Keratinocyte (primary cell): Measurements from ENCODE around the gene CD200.

ENCODE experiments used
- EZH2 ChIP-seq: IDR thresholded peaks from one replicate; pipeline ENCODE4 v1.6.1; 2012; ENCODE audit warnings: inconsistent platforms, mild to moderate bottlenecking, low read length, moderate library complexity
- TF ChIP-seq, protein P1 (sequence below), 3 experiments: IDR thresholded peaks in 1 of 3; conservative IDR thresholded peaks in 1 of 3; optimal IDR thresholded peaks in 1 of 3; 2 replicates in 2 of 3; 3 replicates in 1 of 3; pipeline versions ENCODE3 to v1.5.1; 2011; ENCODE audit warnings: low read length in 3 of 3, mild to moderate bottlenecking in 3 of 3, moderate library complexity in 2 of 3, control low read depth in 1 of 3, inconsistent platforms in 1 of 3; ENCODE audit not compliant: insufficient read depth in 2 of 3; ENCODE audit errors: extremely low read depth in 1 of 3

DNA sequence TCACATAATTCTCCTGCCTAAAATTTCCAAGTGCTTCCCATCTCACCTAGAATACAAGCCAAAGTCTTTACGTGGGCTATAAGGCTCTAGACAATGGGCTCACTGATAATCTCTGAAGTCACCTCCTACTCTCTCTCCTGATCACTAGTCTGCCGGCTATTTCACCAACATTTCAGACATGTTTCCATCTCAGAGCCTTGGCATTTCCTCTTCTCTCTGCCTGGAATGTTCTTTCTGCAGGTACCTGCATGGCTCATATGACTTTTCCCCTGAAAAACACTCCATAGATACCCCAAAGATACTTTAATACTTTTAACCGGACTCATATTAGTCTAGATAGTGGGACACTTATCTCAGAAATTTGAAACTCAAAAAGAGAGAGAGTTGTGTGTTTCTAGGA, 32.7 kb downstream of the CD200 start:
- TF ChIP-seq, protein P1, sequence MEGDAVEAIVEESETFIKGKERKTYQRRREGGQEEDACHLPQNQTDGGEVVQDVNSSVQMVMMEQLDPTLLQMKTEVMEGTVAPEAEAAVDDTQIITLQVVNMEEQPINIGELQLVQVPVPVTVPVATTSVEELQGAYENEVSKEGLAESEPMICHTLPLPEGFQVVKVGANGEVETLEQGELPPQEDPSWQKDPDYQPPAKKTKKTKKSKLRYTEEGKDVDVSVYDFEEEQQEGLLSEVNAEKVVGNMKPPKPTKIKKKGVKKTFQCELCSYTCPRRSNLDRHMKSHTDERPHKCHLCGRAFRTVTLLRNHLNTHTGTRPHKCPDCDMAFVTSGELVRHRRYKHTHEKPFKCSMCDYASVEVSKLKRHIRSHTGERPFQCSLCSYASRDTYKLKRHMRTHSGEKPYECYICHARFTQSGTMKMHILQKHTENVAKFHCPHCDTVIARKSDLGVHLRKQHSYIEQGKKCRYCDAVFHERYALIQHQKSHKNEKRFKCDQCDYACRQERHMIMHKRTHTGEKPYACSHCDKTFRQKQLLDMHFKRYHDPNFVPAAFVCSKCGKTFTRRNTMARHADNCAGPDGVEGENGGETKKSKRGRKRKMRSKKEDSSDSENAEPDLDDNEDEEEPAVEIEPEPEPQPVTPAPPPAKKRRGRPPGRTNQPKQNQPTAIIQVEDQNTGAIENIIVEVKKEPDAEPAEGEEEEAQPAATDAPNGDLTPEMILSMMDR (optimal IDR thresholded peaks at IDR 0.05 in 1 of 3, IDR thresholded peaks at IDR 0.05 in 1 of 3, conservative IDR thresholded peaks at IDR 0.05 in 1 of 3; ENCODE audit: extremely low read depth in 1 of 3, insufficient read depth in 2 of 3, low read length in 3 of 3), result no peak
- no peak for TF ChIP-seq EZH2
